CD4-positive, alpha-beta memory T cell (primary cell): Measurements from ENCODE around the gene TMEM135. TPM values are rescaled to one million over a fixed set of nuclear protein-coding genes. Genes with fewer than 3 reads are reported as not detected.

Experiments
- CTCF ChIA-PET: fragments of 350-600 bp; sonication (Branson Sonifier 250); formaldehyde crosslinking; loops from one replicate; lab custom pipeline; 2021; ENCODE audit warnings: inconsistent platforms; ENCODE audit not compliant: partially characterized antibody; lab: Charles Lee
- POLR2A ChIA-PET: fragments of 350-600 bp; sonication (Branson Sonifier 250); formaldehyde crosslinking; loops from one replicate; lab custom pipeline; 2021; ENCODE audit not compliant: partially characterized antibody; lab: Charles Lee
- DNase-seq, 5 donors: peaks; one replicate each; pipeline versions ENCODE4 v3.0.0 to v3.0.0-alpha.2; 2020 to 2022; ENCODE audit warnings: mixed read lengths in 1 of 5
- H3K27ac ChIP-seq: one replicate; pipeline ENCODE4 v1.7.0; 2013; ENCODE audit warnings: low read depth, low read length
- H3K27me3 ChIP-seq: 2 replicates; pipeline ENCODE4 v1.7.0; 2013; ENCODE audit warnings: mild to moderate bottlenecking, low read length, moderate library complexity; ENCODE audit not compliant: insufficient read depth
- H3K36me3 ChIP-seq: 2 replicates; pipeline ENCODE4 v1.7.0; 2013; ENCODE audit warnings: mild to moderate bottlenecking, low read length, moderate library complexity; ENCODE audit not compliant: insufficient read depth
- H3K4me1 ChIP-seq: 2 replicates; pipeline ENCODE4 v1.7.0; 2013; ENCODE audit warnings: mild to moderate bottlenecking, low read length, moderate library complexity; ENCODE audit not compliant: insufficient read depth
- H3K4me3 ChIP-seq, 2 donors: one replicate each; pipeline ENCODE4 v1.7.0; 2013; ENCODE audit warnings: low read length in 2 of 2, mild to moderate bottlenecking in 1 of 2
- H3K9me3 ChIP-seq, 2 donors: one replicate each; pipeline ENCODE4 v1.7.0; 2013; ENCODE audit warnings: low read length in 2 of 2, control low read depth in 1 of 2; ENCODE audit not compliant: control insufficient read depth in 1 of 2
- H3K27ac Mint-ChIP-seq, 7 donors: one replicate each; pipeline ENCODE4 v1.8.0; 2020 to 2021; ENCODE audit warnings: mixed read lengths in 7 of 7, mild to moderate bottlenecking in 6 of 7, inconsistent platforms in 3 of 7, moderate library complexity in 3 of 7
- H3K27me3 Mint-ChIP-seq, 2 donors: one replicate each; pipeline ENCODE4 v1.8.0; 2020 to 2021; ENCODE audit warnings: mixed read lengths in 2 of 2
- H3K36me3 Mint-ChIP-seq, 2 donors: one replicate each; pipeline ENCODE4 v1.8.0; 2020 to 2021; ENCODE audit warnings: mixed read lengths in 2 of 2, inconsistent platforms in 1 of 2, mild to moderate bottlenecking in 1 of 2
- H3K4me1 Mint-ChIP-seq, 4 donors: one replicate each; pipeline ENCODE4 v1.8.0; 2020 to 2021; ENCODE audit warnings: mixed read lengths in 4 of 4, mild to moderate bottlenecking in 1 of 4
- H3K4me3 Mint-ChIP-seq, 8 donors: one replicate each; pipeline ENCODE4 v1.8.0; 2020 to 2021; ENCODE audit warnings: mixed read lengths in 8 of 8, mild to moderate bottlenecking in 7 of 8, moderate library complexity in 6 of 8, inconsistent platforms in 3 of 8
- H3K9me3 Mint-ChIP-seq, 8 donors: one replicate each; pipeline ENCODE4 v1.8.0; 2020 to 2021; ENCODE audit warnings: mixed read lengths in 8 of 8, mild to moderate bottlenecking in 5 of 8, inconsistent platforms in 3 of 8, moderate library complexity in 1 of 8
- intact Hi-C: fragments of 100-400 bp; cut with micrococcal nuclease; formaldehyde crosslinking; loops from one replicate; pipeline ENCODE4 v1.15.1; 2023
- polyA plus RNA-seq, 2 donors: library from polyadenylated mRNA; unstranded; fragments of 300-500 nt; fragmentation: Illumina TruSeq; gene quantifications; one replicate each; pipeline ENCODE4 v1.2.3, GENCODE V29; 2021
- total RNA-seq, 2 experiments: library from RNA; stranded (reverse); gene quantifications; one replicate each; pipeline ENCODE4 v1.2.3, GENCODE V29; 2021

TMEM135 gene
- total and polyA plus RNA-seq, 4 experiments from 2014 or later = 6.6 to 12.4 (median 10.2) TPM

GRCh38 chr11:87292598-87292997 lies 254.9 kb downstream of the TMEM135 start:
- Mint-ChIP-seq H3K27me3 (no peaks in the 10 kb centered on the region), H3K36me3 (peaks cover 2 to 6% of the 10 kb centered on the region in 2 donors), H3K9me3 (peaks cover 0 to 2% (median 0%) of the 10 kb centered on the region in 8 donors), H3K4me1 (no peaks in the 10 kb centered on the region), H3K27ac (no peak overlapping the region), H3K4me3 (no peak overlapping the region)
- ChIA-PET CTCF (interaction anchor here (0.6 to 9.1 kb wide), 3 partner anchors 296 to 358 kb away, joined by 3 to 86 read pairs (median 9); no protein-coding TSS in a partner anchor), POLR2A (no interaction called here)
- intact Hi-C loops = loop anchor here (5.0 kb wide), 1 partner anchor 1695 kb away; no protein-coding TSS in a partner anchor
- H3K4me1 ChIP-seq = no peaks in the 10 kb centered on the region
- no peak for DNase-seq
- H3K4me3 ChIP-seq = no peak overlapping the region
- H3K9me3 ChIP-seq = no peaks in the 10 kb centered on the region
- no peaks in the 10 kb centered on the region for H3K36me3 ChIP-seq
- H3K27me3 ChIP-seq = no peaks in the 10 kb centered on the region
- H3K27ac ChIP-seq = no peak overlapping the region

GRCh38 chr11:87295237-87295636 lies 257.5 kb downstream of the TMEM135 start:
- intact Hi-C loops = no loop called here

GRCh38 chr11:87296627-87297026 lies 258.9 kb downstream of the TMEM135 start:
- H3K9me3 Mint-ChIP-seq = no peaks in the 10 kb centered on the region
- H3K4me1 ChIP-seq = no peaks in the 10 kb centered on the region
- CTCF ChIA-PET = no interaction called here
- H3K4me3 ChIP-seq = no peak overlapping the region
- H3K9me3 ChIP-seq = no peaks in the 10 kb centered on the region
- no peaks in the 10 kb centered on the region for H3K27me3 Mint-ChIP-seq
- H3K36me3 ChIP-seq = no peaks in the 10 kb centered on the region
- no peak for DNase-seq
- intact Hi-C loops = no loop called here
- H3K27me3 ChIP-seq = no peaks in the 10 kb centered on the region
- H3K27ac ChIP-seq = no peak overlapping the region
- POLR2A ChIA-PET = no interaction called here
- H3K4me3 Mint-ChIP-seq = no peak overlapping the region
- peaks cover 2 to 6% of the 10 kb centered on the region in 2 donors for H3K36me3 Mint-ChIP-seq
- H3K4me1 Mint-ChIP-seq = peaks cover 0 to 6% (median under 1%) of the 10 kb centered on the region in 4 donors
- H3K27ac Mint-ChIP-seq = no peak overlapping the region

More at GRCh38 chr11:87295237-87295636, 257.5 kb downstream of the TMEM135 start:
- Histone ChIP-seq H3K9me3 (no peaks in the 10 kb centered on the region), H3K4me3 (no peak overlapping the region), H3K27ac (no peak overlapping the region), H3K36me3 (no peaks in the 10 kb centered on the region), H3K27me3 (no peaks in the 10 kb centered on the region), H3K4me1 (no peaks in the 10 kb centered on the region)
- Mint-ChIP-seq H3K4me1 (peaks cover 0 to 6% (median under 1%) of the 10 kb centered on the region in 4 donors), H3K4me3 (no peak overlapping the region), H3K27me3 (no peaks in the 10 kb centered on the region), H3K9me3 (peaks cover 0 to 2% (median 0%) of the 10 kb centered on the region in 8 donors), H3K27ac (peak overlapping the region in 1 of 7 donors; percentile 2), H3K36me3 (peaks cover 2 to 6% of the 10 kb centered on the region in 2 donors)
- ChIA-PET POLR2A (no interaction called here), CTCF (no interaction called here)
- DNase-seq = no peak

GRCh38 chr11:87298155-87298554 lies 260.4 kb downstream of the TMEM135 start:
- no peaks in the 10 kb centered on the region for H3K27me3 ChIP-seq
- ChIA-PET POLR2A (no interaction called here), CTCF (no interaction called here)
- no peak for DNase-seq
- no peaks in the 10 kb centered on the region for H3K36me3 ChIP-seq
- H3K4me3 Mint-ChIP-seq = no peak overlapping the region
- no peaks in the 10 kb centered on the region for H3K4me1 ChIP-seq
- H3K4me3 ChIP-seq = no peak overlapping the region
- H3K4me1 Mint-ChIP-seq = peaks cover 0 to 6% (median under 1%) of the 10 kb centered on the region in 4 donors
- H3K36me3 Mint-ChIP-seq = peaks cover 2 to 10% of the 10 kb centered on the region in 2 donors
- H3K9me3 Mint-ChIP-seq = no peaks in the 10 kb centered on the region
- H3K27me3 Mint-ChIP-seq = no peaks in the 10 kb centered on the region
- no peaks in the 10 kb centered on the region for H3K9me3 ChIP-seq
- no peak overlapping the region for H3K27ac Mint-ChIP-seq
- H3K27ac ChIP-seq = no peak overlapping the region
- intact Hi-C loops = no loop called here

- Mint-ChIP-seq H3K9me3 (no peaks in the 10 kb centered on the region), H3K27ac (peak overlapping the region in 1 of 7 donors; percentile 70), H3K4me3 (no peak overlapping the region), H3K27me3 (no peaks in the 10 kb centered on the region), H3K36me3 (peaks cover 8 to 10% of the 10 kb centered on the region in 2 donors), H3K4me1 (peaks cover 0 to 6% (median under 1%) of the 10 kb centered on the region in 4 donors)
- H3K27me3 ChIP-seq = no peaks in the 10 kb centered on the region
- POLR2A ChIA-PET = no interaction called here
- no peak overlapping the region for H3K4me3 ChIP-seq
- CTCF ChIA-PET = interaction anchor here (1.3 to 2.7 kb wide), 3 partner anchors 9 to 360 kb away, joined by 3 to 13 read pairs (median 8); no protein-coding TSS in a partner anchor
- no peaks in the 10 kb centered on the region for H3K9me3 ChIP-seq
- intact Hi-C loops = no loop called here
- no peaks in the 10 kb centered on the region for H3K36me3 ChIP-seq
- DNase-seq = no peak
- H3K27ac ChIP-seq = no peak overlapping the region
- H3K4me1 ChIP-seq = no peaks in the 10 kb centered on the region
Measured at GRCh38 chr11:87299041-87299481, 261.3 kb downstream of the TMEM135 start.

- Mint-ChIP-seq H3K27ac (no peak overlapping the region), H3K4me3 (no peak overlapping the region), H3K9me3 (no peaks in the 10 kb centered on the region), H3K27me3 (no peaks in the 10 kb centered on the region), H3K4me1 (peaks cover 0 to 6% (median under 1%) of the 10 kb centered on the region in 4 donors), H3K36me3 (peaks cover 10 to 15% of the 10 kb centered on the region in 2 donors)
- H3K9me3 ChIP-seq = no peaks in the 10 kb centered on the region
- no peak overlapping the region for H3K4me3 ChIP-seq
- intact Hi-C loops = no loop called here
- ChIA-PET CTCF (interaction anchor here (1.2 to 2.7 kb wide), 3 partner anchors 11 to 362 kb away, joined by 4 to 13 read pairs (median 8); no protein-coding TSS in a partner anchor), POLR2A (no interaction called here)
- no peak overlapping the region for H3K27ac ChIP-seq
- no peaks in the 10 kb centered on the region for H3K36me3 ChIP-seq
- no peaks in the 10 kb centered on the region for H3K4me1 ChIP-seq
- H3K27me3 ChIP-seq = no peaks in the 10 kb centered on the region
- DNase-seq = no peak
Measured at GRCh38 chr11:87300640-87301380, 263.1 kb downstream of the TMEM135 start.

GRCh38 chr11:87301785-87302540 lies 264.2 kb downstream of the TMEM135 start:
- ChIA-PET POLR2A (no interaction called here), CTCF (interaction anchor here (2.7 kb wide), 1 partner anchor 363 kb away, joined by 13 read pairs; no protein-coding TSS in a partner anchor)
- Histone ChIP-seq H3K27ac (no peak overlapping the region), H3K4me1 (no peaks in the 10 kb centered on the region), H3K27me3 (no peaks in the 10 kb centered on the region), H3K9me3 (no peaks in the 10 kb centered on the region), H3K4me3 (no peak overlapping the region), H3K36me3 (no peaks in the 10 kb centered on the region)
- H3K4me1 Mint-ChIP-seq = peaks cover 0 to 6% (median under 1%) of the 10 kb centered on the region in 4 donors
- no peak overlapping the region for H3K27ac Mint-ChIP-seq
- H3K4me3 Mint-ChIP-seq = no peak overlapping the region
- no peaks in the 10 kb centered on the region for H3K9me3 Mint-ChIP-seq
- no peaks in the 10 kb centered on the region for H3K27me3 Mint-ChIP-seq
- H3K36me3 Mint-ChIP-seq = peaks cover 9 to 14% of the 10 kb centered on the region in 2 donors
- intact Hi-C loops = no loop called here
- DNase-seq = no peak
